ENCODE data around the gene FILIP1.

- TF ChIP-seq CTCF (IDR thresholded peaks at IDR 0.05; ENCODE audit: low read depth, low read length) = 0 out of 2 replicates have a peak, but pooled peaks have one; percentile 4
- TF ChIP-seq EZH2phosphoT487 (IDR thresholded peaks at IDR 0.05; ENCODE audit: low read depth) = no peak
These were observed 208.8 kb downstream of the FILIP1 start, which contains the start of gene TMEM30A for GRCh38 chr6:75284632-75285282.

Data from OCI-LY3 (cell line).